ENCODE results near the gene MCIDAS. TPM values are rescaled to one million over a fixed set of nuclear protein-coding genes. Genes with fewer than 3 reads are reported as not detected.

Gene MCIDAS
- total RNA-seq, 1 experiment from 2014 or later: 6.4 TPM

DNA sequence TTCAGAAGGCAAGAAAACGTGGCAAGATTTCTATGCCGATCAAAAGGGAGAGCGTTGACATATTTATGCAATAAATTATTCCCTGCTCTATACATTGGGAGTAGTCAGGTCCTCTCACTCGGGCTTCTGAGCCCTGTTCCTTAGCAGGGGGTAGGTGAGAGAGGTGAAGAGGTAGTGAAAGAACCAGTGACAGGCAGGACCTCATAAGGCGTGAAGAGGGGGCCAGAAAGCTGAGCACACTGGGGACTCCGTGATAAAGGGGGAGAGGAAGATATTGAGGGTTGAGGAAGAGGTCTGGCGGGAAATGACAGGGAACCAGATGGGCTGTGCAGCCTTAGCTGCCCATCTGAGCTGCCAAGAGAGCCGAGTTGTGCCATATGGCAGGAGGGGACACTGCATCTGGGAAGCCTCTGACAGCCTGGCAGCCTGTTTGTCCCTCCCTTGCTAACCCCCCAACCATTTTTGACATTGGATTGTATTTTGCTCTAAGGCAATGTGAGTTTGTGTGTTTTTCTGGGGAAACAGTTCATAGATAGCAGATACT lies 53.4 kb downstream of the MCIDAS start:
- Histone ChIP-seq H3K9me2 (ENCODE audit: insufficient read depth) (no peaks in the 10 kb centered on the region), H3K79me2 (ENCODE audit: insufficient read depth, low read length) (no peaks in the 10 kb centered on the region), H2AFZ (ENCODE audit: low read depth, low read length, poor library complexity, severe bottlenecking) (peak overlapping the region; percentile 89), H3K4me2 (ENCODE audit: low read length) (peak overlapping the region; percentile 85), H3K9ac (ENCODE audit: low read length) (peak overlapping the region; percentile 53), H3K27ac (ENCODE audit: low read depth, low read length) (0 out of 2 replicates have a peak overlapping the region, but pooled peaks have one; percentile 3), H3K27me3 (ENCODE audit: insufficient read depth, low read length) (no peaks in the 10 kb centered on the region), H3K36me3 (ENCODE audit: control insufficient read depth in 1 of 2, insufficient read depth in 2 of 2, low read length in 2 of 2) (no peaks in the 10 kb centered on the region), H3K9me3 (ENCODE audit: control insufficient read depth in 1 of 2, insufficient read depth in 1 of 2, low read depth in 1 of 2, low read length in 2 of 2) (no peaks in the 10 kb centered on the region), H4K20me1 (ENCODE audit: insufficient read depth) (no peaks in the 10 kb centered on the region; the same call in 1 of the 2 replicates), H3K4me1 (ENCODE audit: control insufficient read depth in 1 of 2, insufficient read depth in 2 of 2, low read length in 2 of 2) (peaks cover 14 to 37% of the 10 kb centered on the region in 2 experiments; a peak in 3 of 4 replicates), H3K4me3 (replicated peaks in 1 of 2; ENCODE audit: low read depth in 1 of 2, low read length in 2 of 2) (peak overlapping the region; percentile 35 to 57)
- DNase-seq (ENCODE audit: low read depth, low spot score) (no peak), ATAC-seq (peak; percentile 14)
- no TSS peak for BruUV-seq (replicated peaks)
- RAD21 ChIA-PET (ENCODE audit: low non-redundant PET in 1 of 2, low total read pairs in 2 of 2, uncharacterized antibody in 2 of 2, unreplicated experiment in 2 of 2): no interaction called here
- CTCF ChIA-PET: interaction anchor here (0.9 to 3.3 kb wide), 6 partner anchors 14 to 520 kb away, joined by 4 to 16 read pairs (median 10); partner anchors contain the start of genes CCNO and GPX8
- TF ChIP-seq ZFX (IDR thresholded peaks at IDR 0.05): peak; percentile 36; the same call in 1 of the 2 replicates
- TF ChIP-seq, protein P1, sequence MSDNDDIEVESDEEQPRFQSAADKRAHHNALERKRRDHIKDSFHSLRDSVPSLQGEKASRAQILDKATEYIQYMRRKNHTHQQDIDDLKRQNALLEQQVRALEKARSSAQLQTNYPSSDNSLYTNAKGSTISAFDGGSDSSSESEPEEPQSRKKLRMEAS (IDR thresholded peaks at IDR 0.05): no peak
- intact Hi-C loops (cut with micrococcal nuclease): loop anchor here (2.0 to 10.0 kb wide), 6 partner anchors 53 to 821 kb away; partner anchors contain the start of genes DHX29, IL6ST, MCIDAS and MTREX
- POLR2A ChIA-PET: interaction anchor here (1.1 kb wide), 1 partner anchor 14 kb away, joined by 3 read pairs; the partner anchor contains the start of gene GPX8

DNA sequence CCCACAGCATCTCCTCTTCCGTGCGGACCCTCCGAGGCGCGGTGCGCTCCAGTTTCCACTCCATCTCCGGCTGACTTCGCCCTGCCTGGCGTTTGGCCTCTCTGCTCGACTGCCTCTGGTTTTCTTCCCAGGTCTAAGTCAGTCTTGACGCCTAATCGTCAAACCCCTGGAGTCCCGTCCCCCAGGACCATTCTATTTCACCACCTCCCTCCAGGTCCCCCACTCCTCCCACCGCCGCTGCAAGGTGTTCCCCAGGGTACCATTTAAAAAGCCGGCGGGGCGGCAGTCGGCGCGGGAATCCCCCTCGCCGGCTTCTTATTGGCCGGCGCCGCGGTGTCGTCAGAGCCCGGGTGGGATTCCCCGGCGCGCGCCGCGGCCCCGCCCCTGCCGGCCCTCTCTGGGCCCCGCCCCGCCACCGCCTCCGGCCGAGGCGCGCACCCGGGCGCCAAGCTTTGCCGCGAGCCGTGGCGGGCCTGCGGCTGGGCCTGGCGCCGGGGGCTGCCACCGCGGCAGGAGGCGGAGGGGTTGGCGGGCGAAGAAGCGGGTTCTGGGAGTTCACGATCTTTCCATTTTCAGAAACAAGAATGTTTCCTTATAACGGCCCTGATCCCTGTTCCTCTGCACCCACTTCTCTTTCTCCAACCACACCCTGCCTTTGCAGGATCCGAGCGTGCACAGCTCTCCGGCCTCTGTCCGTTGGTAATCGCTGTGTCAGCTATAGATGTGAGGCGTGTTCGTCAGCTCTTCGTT lies 54.0 kb downstream of the MCIDAS start, which contains the start of gene CDC20B:
TSS of gene CDC20B (minus strand) at position 241 of the 750 bp plus-strand sequence. CDS start at position 64, 177 bp downstream.
- intact Hi-C loops (cut with micrococcal nuclease): loop anchor here (1.0 to 10.0 kb wide), 8 partner anchors 54 to 1028 kb away; partner anchors contain the start of genes DHX29, IL6ST, MCIDAS and MTREX
- Histone ChIP-seq H3K36me3 (ENCODE audit: control insufficient read depth in 1 of 2, insufficient read depth in 2 of 2, low read length in 2 of 2) (no peaks in the 10 kb centered on the region), H2AFZ (ENCODE audit: low read depth, low read length, poor library complexity, severe bottlenecking) (peak within 1 kb of the TSS; percentile 96), H3K9me2 (ENCODE audit: insufficient read depth) (no peaks in the 10 kb centered on the region), H3K9me3 (ENCODE audit: control insufficient read depth in 1 of 2, insufficient read depth in 1 of 2, low read depth in 1 of 2, low read length in 2 of 2) (no peaks in the 10 kb centered on the region), H3K9ac (ENCODE audit: low read length) (peak within 1 kb of the TSS; percentile 53), H4K20me1 (ENCODE audit: insufficient read depth) (no peaks in the 10 kb centered on the region; the same call in 1 of the 2 replicates), H3K4me1 (ENCODE audit: control insufficient read depth in 1 of 2, insufficient read depth in 2 of 2, low read length in 2 of 2) (peaks cover 14 to 37% of the 10 kb centered on the region in 2 experiments; a peak in 3 of 4 replicates), H3K27me3 (ENCODE audit: insufficient read depth, low read length) (no peaks in the 10 kb centered on the region), H3K79me2 (ENCODE audit: insufficient read depth, low read length) (no peaks in the 10 kb centered on the region), H3K4me3 (replicated peaks in 1 of 2; ENCODE audit: low read depth in 1 of 2, low read length in 2 of 2) (peak within 1 kb of the TSS; percentile 35 to 57), H3K4me2 (ENCODE audit: low read length) (peak within 1 kb of the TSS; percentile 85), H3K27ac (ENCODE audit: low read depth, low read length) (0 out of 2 replicates have a peak within 1 kb of the TSS, but pooled peaks have one; percentile 3)
- DNase-seq (ENCODE audit: low read depth, low spot score) (no peak), ATAC-seq (peak; percentile 77)
- TF ChIP-seq POLR2AphosphoS5 (IDR thresholded peaks at IDR 0.05; ENCODE audit: low read depth, low read length): peak; percentile 45; the same call in 1 of the 2 replicates
- TF ChIP-seq ELF1 (IDR thresholded peaks at IDR 0.05; ENCODE audit: borderline replicate concordance, low read depth): no peak; the same call in 1 of the 2 replicates
- TF ChIP-seq YY1 (IDR thresholded peaks at IDR 0.05; ENCODE audit: extremely low read depth, insufficient replicate concordance, low read depth, low read length): no peak
- TF ChIP-seq, protein P1 (IDR thresholded peaks at IDR 0.05): peak; percentile 50; the same call in 1 of the 2 replicates
- TF ChIP-seq POLR2A (IDR thresholded peaks at IDR 0.05; ENCODE audit: borderline replicate concordance, extremely low read depth, insufficient read depth, insufficient read length): peak; percentile 66
- TF ChIP-seq ZFX (IDR thresholded peaks at IDR 0.05): peak; percentile 76; the same call in 1 of the 2 replicates
- no peak for TF ChIP-seq CBX3 (IDR thresholded peaks at IDR 0.05; ENCODE audit: low read depth)
- no peak for TF ChIP-seq ZNF274 (IDR thresholded peaks at IDR 0.05; ENCODE audit: low read depth, low read length)
- 0 out of 2 replicates have a peak, but pooled peaks have one; percentile 21 for TF ChIP-seq SP1 (IDR thresholded peaks at IDR 0.05; ENCODE audit: low read depth)
- ChIA-PET RAD21 (ENCODE audit: low non-redundant PET in 1 of 2, low total read pairs in 2 of 2, uncharacterized antibody in 2 of 2, unreplicated experiment in 2 of 2) (no interaction called here), CTCF (interaction anchor here (0.9 to 3.3 kb wide), 7 partner anchors 13 to 1028 kb away, joined by 3 to 16 read pairs (median 7); partner anchors contain the start of genes CCNO and GPX8), POLR2A (interaction anchor here (1.1 kb wide), 1 partner anchor 14 kb away, joined by 3 read pairs; the partner anchor contains the start of gene GPX8)
- no TSS peak for BruUV-seq (replicated peaks)

All from HCT116 (cell line).